Kidney capillary endothelial cell (primary cell): ENCODE data around the gene ZFPM1.

Experiments
- DNase-seq: peaks from one replicate; pipeline ENCODE4 v3.0.0-alpha.2; 2018; ENCODE audit warnings: low spot score

Gene ZFPM1

GRCh38 chr16:88451586-88452481 is 1.2 kb upstream of the ZFPM1 start:
- DNase-seq = no peak

- peak; percentile 96 for DNase-seq
These were observed 431 bp upstream of the ZFPM1 start for GRCh38 chr16:88452482-88453216.

DNA sequence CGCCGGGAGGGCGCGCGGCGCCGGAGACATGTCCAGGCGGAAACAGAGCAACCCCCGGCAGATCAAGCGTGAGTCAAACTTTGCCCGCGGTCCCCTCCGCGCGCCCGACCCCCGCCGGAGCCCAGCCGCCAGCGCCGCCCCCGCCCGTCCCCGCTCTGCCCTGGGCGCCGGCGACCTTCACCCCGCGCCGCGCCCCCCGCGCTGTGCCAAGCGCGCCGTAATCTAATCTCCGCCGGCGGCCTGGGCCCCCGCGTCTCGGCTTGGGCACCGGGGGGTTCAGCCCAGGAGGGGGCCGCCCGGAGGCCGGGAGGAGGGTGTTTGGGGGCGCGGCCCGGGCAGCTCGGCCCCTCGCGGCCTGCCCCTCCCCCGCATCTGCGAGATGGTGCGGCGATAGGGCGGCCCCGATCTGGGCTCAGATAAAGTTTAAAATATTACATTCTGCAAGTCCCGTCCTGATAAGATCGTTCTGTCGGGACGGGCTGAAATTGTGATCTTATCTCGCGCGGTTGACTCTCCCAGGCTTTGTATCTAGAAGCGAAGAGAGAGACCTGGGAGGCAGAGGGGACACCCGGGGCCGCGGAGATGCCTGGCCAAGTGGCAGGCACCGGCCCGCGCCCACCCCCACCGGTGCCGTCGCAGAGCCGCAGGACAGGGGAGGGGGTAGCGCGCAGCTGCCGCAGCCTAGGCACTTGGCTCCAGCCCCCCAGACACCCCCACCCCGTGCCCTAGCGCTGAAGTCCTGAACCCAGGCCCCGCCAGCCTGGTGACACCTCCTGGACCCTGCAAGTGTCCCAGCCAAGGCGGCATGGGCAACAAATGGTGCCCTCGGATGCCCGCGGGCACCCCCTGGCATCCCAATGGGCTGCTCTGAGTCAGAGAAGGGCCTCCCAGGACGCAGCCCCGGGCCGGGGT is 787 bp downstream of the ZFPM1 start:
- DNase-seq = no peak

DNA sequence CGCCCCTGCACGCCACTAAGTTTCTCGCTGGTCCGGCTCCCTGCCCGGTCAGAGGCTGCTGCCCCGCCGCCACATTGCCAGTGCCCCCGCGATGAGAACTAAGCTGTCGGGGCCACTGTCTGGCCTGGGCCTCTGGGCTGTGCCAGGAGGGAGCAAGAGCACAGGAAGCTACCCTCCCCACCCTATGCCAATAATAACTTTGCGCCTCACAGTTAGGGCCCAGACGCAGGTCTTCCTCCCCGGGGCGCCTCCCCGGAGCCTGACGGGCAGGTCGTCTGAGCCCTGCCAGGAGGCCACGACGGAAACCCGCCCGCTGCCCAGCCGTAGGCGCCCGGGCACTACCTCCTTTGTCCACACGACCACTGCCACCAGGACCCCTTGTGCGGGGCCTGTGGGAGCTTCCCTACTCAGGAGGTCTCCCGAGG is 1.5 kb downstream of the ZFPM1 start:
- no peak for DNase-seq

GRCh38 chr16:88455610-88456355 is 2.7 kb downstream of the ZFPM1 start:
- DNase-seq = peak; percentile 15

DNA sequence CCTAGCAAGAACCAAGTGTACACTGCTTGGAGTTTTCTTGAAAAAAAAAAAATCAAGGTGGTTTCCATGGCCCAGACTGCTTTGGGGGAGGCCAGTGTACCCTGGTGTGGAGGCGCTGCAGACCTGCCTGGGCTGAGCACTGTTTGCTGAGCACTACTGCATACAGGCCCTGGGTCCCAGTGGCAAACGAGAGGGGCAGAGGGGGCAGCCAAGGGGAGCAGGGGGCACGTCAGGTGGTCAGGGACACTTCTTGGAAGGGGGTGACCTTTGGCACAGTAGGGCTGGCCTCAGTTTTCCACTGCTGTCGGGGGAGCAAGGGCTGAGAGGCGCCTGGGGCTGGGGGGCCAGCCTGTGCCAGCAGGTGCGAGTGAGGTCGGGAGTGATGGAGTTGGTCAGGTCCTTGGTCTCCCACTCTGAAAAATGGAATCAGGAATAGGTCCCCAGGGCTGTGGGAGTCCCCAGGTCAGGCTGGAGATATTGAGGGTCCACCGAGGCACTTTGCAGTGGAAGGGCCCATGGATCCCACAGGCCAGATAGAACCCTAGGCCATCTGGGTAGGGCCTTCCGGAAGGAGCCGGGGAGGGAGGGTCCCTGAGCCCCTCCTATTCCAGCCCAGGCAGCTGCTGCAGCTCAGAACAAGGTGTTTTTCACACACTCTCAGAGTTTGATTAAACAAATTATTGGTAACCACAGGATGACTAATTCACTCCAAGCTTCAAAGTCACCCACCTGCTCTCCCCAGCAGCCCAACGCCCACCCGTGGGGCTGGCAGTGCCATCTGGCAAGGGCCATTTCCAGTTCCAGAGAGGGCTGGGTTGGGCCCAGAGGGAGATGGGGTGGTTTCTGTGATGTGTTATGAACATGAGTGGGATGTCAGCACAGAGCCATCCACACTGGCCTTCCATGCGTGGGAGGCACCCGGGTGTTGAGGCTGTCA is 3.5 kb downstream of the ZFPM1 start:
- DNase-seq = no peak

DNA sequence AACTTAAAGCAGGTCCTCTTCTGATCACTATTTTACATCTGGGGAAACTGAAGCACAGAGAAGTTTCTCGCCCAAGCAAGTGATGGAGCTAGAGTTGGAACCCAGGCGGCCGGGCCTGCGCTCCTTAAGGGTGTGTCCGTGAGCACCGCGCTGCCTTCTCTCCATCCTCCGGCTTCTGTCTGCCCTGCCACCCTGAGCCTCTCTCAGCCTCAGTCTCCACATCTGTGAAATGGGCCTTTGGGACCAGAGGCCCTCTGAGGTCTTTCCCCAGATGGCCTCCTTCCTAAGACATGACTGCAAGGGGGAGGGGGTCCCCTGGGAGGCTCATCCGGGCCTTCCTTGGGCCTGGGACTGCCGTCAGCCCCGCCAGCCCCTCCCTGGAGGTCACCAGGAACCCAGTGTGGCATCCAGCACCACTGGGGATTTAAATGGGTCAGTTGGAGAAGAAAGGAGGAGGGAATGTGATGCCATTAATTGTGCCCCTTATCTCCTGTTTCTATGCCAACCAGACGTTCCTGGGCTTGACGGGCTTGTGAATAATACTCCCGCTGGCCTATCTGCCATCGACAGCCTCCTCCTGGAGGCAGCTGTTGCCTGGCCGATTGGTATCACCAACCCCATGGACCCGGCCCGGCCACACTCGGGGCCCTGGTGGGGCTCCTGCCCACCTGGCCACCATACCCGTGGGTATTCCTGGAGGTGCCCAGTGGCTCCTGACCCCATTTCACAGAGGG is 5.1 kb downstream of the ZFPM1 start:
- DNase-seq = no peak

DNA sequence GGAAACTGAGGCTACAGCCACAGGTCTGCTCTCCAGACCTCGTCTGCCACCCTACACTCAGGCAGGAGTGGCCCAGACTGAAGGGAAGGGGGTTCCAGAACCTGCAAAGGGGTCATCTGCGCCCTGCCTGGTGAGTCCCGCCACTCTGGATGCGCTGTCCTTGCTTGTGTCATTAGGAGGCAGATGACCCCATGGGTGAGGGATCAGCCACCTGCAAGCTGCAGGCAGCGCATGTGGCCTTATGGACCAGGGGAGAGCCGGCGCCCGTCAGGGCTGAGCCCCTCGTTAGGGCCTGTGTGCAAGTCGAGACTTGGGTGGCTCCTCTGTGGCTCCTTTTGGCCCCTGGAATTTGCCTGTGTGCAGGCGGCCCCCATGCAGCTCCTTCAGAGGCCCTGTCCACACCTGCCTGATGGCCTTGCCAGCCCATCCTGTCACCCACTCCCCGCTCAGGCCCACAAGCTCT is 5.7 kb downstream of the ZFPM1 start:
- DNase-seq = no peak

DNA sequence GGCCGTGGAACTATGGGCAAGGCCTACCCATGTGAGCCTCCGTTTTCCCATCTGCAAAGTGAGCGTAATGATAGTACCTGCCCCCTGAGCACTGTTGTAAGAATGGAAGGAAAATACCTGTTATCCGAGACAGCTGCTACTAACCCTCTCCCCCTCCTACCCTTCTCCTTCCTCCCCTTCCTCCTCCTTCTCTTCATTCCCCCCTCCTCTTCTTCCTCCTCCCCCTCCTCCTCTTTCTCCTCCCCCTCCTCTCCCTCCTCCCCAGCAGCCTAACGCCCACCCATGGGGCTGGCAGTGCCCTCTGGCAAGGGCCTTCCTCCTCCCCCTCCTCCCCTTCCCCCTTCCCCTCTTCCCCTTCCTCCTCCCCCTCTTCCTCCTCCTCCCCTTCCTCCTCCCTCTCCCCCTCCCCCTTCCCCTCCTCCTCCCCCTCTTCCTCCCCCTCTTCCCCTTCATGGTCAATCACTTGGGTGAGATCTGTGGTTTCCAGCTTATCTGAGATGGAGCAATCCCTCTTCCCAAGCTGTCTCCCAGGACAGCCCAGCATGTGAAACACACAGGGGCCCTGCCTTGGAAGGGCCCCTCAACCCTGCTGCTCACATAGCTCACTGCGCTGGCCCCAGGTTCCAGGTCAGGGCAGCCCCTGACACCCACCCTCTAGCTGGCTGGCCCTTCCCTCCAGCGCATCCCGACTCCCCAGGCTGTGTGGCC is 6.4 kb downstream of the ZFPM1 start:
- no peak for DNase-seq

DNA sequence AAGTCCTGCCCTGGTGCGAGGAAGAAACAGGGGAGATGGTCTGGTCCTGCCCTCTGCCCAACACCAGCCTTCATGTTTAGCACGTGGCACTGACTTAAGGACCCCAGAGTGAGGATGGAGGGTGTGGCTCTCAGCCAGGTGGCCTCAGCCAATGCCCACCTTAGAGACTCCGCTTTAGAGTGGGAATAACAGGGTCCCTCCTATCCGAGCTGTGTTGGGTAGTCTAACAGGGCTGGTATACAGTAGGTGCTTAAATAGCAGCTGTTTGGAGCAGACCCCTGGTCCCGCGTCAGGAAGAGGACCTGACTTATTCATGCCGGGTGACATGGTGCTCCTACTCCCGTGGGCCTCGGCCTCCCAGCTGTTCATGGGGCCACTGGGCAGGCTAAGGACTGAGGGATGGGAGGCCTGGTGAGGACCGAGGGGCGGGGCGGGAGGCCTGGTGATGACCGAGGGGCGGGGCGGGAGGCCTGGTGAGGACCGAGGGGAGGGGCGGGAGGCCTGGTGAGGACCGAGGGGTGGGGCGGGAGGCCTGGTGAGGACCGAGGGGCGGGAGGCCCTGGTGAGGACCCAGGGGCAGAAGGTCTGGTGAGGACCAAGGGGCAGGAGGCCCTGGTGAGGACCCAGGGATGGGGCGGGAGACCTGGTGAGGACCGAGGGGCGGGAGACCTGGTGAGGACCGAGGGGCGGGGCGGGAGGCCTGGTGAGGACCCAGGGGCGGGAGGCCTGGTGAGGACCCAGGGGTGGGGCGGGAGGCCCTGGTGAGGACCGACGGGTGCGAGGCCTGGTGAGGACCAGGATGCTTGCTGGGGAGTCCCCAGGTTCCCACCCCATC is 7.6 kb downstream of the ZFPM1 start:
- no peak for DNase-seq

GRCh38 chr16:88461331-88462269 is 8.5 kb downstream of the ZFPM1 start:
- no peak for DNase-seq

DNA sequence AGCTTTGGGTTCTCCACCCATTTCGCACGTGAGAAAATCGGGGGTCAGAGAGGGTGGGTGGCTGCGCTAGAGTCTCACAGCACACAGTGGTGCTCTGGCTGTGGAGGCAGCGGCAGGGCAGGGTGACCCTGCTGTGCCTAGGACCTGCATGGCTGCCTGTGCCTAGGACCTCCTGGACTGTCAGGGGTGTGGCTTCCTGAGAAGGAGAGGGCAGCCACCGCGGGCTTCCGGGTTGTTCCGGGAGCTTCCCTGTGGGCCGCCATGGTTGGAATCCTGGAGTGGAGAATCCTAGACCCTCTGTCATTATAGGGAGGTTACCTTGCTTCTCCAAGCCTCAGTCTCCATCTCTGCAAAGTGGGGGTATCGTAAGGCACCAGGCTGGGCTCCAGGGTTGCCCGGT is 9.3 kb downstream of the ZFPM1 start:
- DNase-seq = no peak

DNA sequence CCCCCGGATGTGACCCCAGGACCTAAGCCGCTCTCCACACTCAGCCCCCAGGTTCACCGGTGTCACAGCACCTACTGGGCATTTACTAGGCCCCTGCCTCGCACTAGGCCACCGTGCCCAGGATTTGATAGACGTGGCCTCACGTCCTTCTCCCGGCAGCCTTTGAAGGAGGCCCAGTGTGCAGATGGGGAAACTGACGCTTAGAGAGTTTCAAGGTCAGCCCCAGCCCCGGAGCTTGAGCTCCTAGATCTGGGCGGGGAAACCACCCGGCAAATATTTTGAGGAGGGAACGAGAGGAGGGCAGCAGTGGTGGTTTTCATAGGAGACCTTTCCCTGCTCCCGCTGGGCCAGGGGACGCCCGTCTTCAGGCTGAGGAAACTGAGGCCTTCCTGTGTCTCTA is 10.3 kb downstream of the ZFPM1 start:
- DNase-seq = no peak

- DNase-seq = no peak
These were observed 11.6 kb downstream of the ZFPM1 start for GRCh38 chr16:88464447-88465318.

GRCh38 chr16:88465387-88465983 is 12.4 kb downstream of the ZFPM1 start:
- no peak for DNase-seq
